ENCODE measurements around the gene BTBD16. TPM values are rescaled to one million over a fixed set of nuclear protein-coding genes. Genes with fewer than 3 reads are reported as not detected.
A peak's percentile ranks its signal among the peaks of the same experiment; 100 is the strongest.

BTBD16 gene
- total RNA-seq, 5 donors from 2014 or later (not counting 1 experiment from before 2014, with no cell fraction given): not detected

- Mint-ChIP-seq H3K36me3 (peaks cover 6% of the 10 kb centered on the region), H3K27me3 (peaks cover 30 to 46% of the 10 kb centered on the region in 2 donors), H3K9me3 (peaks cover 10 to 17% (median 15%) of the 10 kb centered on the region in 3 donors), H3K27ac (no peak overlapping the region), H3K4me1 (no peaks in the 10 kb centered on the region), H3K4me3 (no peak overlapping the region)
- ChIA-PET POLR2A (no interaction called here), CTCF (interaction anchor here in 1 of 2 donors (0.5 kb wide), 1 partner anchor 189 kb away, joined by 3 read pairs; the partner anchor contains the start of gene ARMS2)
- H3K4me1 ChIP-seq (ENCODE audit: control insufficient read depth in 1 of 2, extremely low read depth in 1 of 2, insufficient read depth in 2 of 2, low read length in 2 of 2): no peaks in the 10 kb centered on the region
- no peaks in the 10 kb centered on the region for H3K9me3 ChIP-seq
- no peak for ATAC-seq (replicated peaks in 1 of 4)
- no peak overlapping the region for H3K4me3 ChIP-seq (ENCODE audit: control insufficient read depth in 1 of 2, extremely low read depth in 1 of 2, low read length in 1 of 2)
- no peak for DNase-seq
- WGBS (ENCODE audit: insufficient coverage): no CpG with 5 or more reads among the region's 6 CpGs
- no peak overlapping the region for H3K27ac ChIP-seq (ENCODE audit: low read length)
- no peaks in the 10 kb centered on the region for H3K36me3 ChIP-seq (ENCODE audit: control insufficient read depth in 2 of 2, extremely low read depth in 1 of 2, insufficient read depth in 1 of 2, low read length in 1 of 2)
- peaks cover 0 to 27% of the 10 kb centered on the region in 2 experiments for H3K27me3 ChIP-seq (replicated peaks in 1 of 2; ENCODE audit: control insufficient read depth in 2 of 2, extremely low read depth in 1 of 2, insufficient read depth in 2 of 2, low read length in 1 of 2)
Measured at GRCh38 chr10:122265896-122266295, 5.2 kb upstream of the BTBD16 start.

GRCh38 chr10:122267849-122268737 lies 3.0 kb upstream of the BTBD16 start:
- Mint-ChIP-seq H3K36me3 (peaks cover 5% of the 10 kb centered on the region), H3K27ac (no peak overlapping the region), H3K4me1 (no peaks in the 10 kb centered on the region), H3K9me3 (peaks cover 4 to 7% (median 6%) of the 10 kb centered on the region in 3 donors), H3K4me3 (no peak overlapping the region), H3K27me3 (peaks cover 30 to 45% of the 10 kb centered on the region in 2 donors)
- ChIA-PET CTCF (interaction anchor here (0.5 to 1.4 kb wide), 5 partner anchors 9 to 298 kb away, joined by 3 to 5 read pairs (median 3); no protein-coding TSS in a partner anchor), POLR2A (no interaction called here)
- WGBS (ENCODE audit: insufficient coverage): 50% methylated on average over 12 of the region's 14 CpGs
- peaks cover 0 to 26% of the 10 kb centered on the region in 2 experiments for H3K27me3 ChIP-seq (replicated peaks in 1 of 2; ENCODE audit: control insufficient read depth in 2 of 2, extremely low read depth in 1 of 2, insufficient read depth in 2 of 2, low read length in 1 of 2)
- no peaks in the 10 kb centered on the region for H3K9me3 ChIP-seq
- peak; percentile 55 to 78 (median 68) for ATAC-seq (replicated peaks in 1 of 4)
- H3K4me3 ChIP-seq (ENCODE audit: control insufficient read depth in 1 of 2, extremely low read depth in 1 of 2, low read length in 1 of 2): no peak overlapping the region
- H3K36me3 ChIP-seq (ENCODE audit: control insufficient read depth in 2 of 2, extremely low read depth in 1 of 2, insufficient read depth in 1 of 2, low read length in 1 of 2): no peaks in the 10 kb centered on the region
- no peak overlapping the region for H3K27ac ChIP-seq (ENCODE audit: low read length)
- DNase-seq: peak in 26 of 35 experiments; percentile 4 to 55 (median 28)
- H3K4me1 ChIP-seq (ENCODE audit: control insufficient read depth in 1 of 2, extremely low read depth in 1 of 2, insufficient read depth in 2 of 2, low read length in 2 of 2): no peaks in the 10 kb centered on the region

GRCh38 chr10:122269059-122269687 lies 1.9 kb upstream of the BTBD16 start:
- Mint-ChIP-seq H3K36me3 (no peaks in the 10 kb centered on the region), H3K4me3 (no peak overlapping the region), H3K9me3 (no peaks in the 10 kb centered on the region), H3K4me1 (no peaks in the 10 kb centered on the region), H3K27me3 (peaks cover 28 to 38% of the 10 kb centered on the region in 2 donors), H3K27ac (no peak overlapping the region)
- Histone ChIP-seq H3K9me3 (no peaks in the 10 kb centered on the region), H3K4me1 (ENCODE audit: control insufficient read depth in 1 of 2, extremely low read depth in 1 of 2, insufficient read depth in 2 of 2, low read length in 2 of 2) (no peaks in the 10 kb centered on the region), H3K4me3 (ENCODE audit: control insufficient read depth in 1 of 2, extremely low read depth in 1 of 2, low read length in 1 of 2) (no peak overlapping the region), H3K36me3 (ENCODE audit: control insufficient read depth in 2 of 2, extremely low read depth in 1 of 2, insufficient read depth in 1 of 2, low read length in 1 of 2) (no peaks in the 10 kb centered on the region), H3K27ac (ENCODE audit: low read length) (no peak overlapping the region), H3K27me3 (replicated peaks in 1 of 2; ENCODE audit: control insufficient read depth in 2 of 2, extremely low read depth in 1 of 2, insufficient read depth in 2 of 2, low read length in 1 of 2) (peaks cover 0 to 26% of the 10 kb centered on the region in 2 experiments)
- 68% methylated on average over 9 of the region's 10 CpGs for WGBS (ENCODE audit: insufficient coverage)
- ChIA-PET CTCF (interaction anchor here (0.5 to 1.4 kb wide), 4 partner anchors 8 to 297 kb away, joined by 3 to 5 read pairs (median 3); no protein-coding TSS in a partner anchor), POLR2A (no interaction called here)
- DNase-seq: no peak
- ATAC-seq (replicated peaks in 1 of 4): no peak

GRCh38 chr10:122273966-122274545 lies 3.0 kb downstream of the BTBD16 start:
- no peak overlapping the region for H3K4me3 ChIP-seq (ENCODE audit: control insufficient read depth in 1 of 2, extremely low read depth in 1 of 2, low read length in 1 of 2)
- H3K36me3 ChIP-seq (ENCODE audit: control insufficient read depth in 2 of 2, extremely low read depth in 1 of 2, insufficient read depth in 1 of 2, low read length in 1 of 2): no peaks in the 10 kb centered on the region
- H3K27me3 Mint-ChIP-seq: peaks cover 7 to 19% of the 10 kb centered on the region in 2 donors
- no peaks in the 10 kb centered on the region for H3K36me3 Mint-ChIP-seq
- DNase-seq (no peak), ATAC-seq (replicated peaks in 1 of 4) (no peak)
- ChIA-PET CTCF (no interaction called here), POLR2A (no interaction called here)
- no peaks in the 10 kb centered on the region for H3K9me3 Mint-ChIP-seq
- H3K27ac ChIP-seq (ENCODE audit: low read length): no peak overlapping the region
- H3K27me3 ChIP-seq (replicated peaks in 1 of 2; ENCODE audit: control insufficient read depth in 2 of 2, extremely low read depth in 1 of 2, insufficient read depth in 2 of 2, low read length in 1 of 2): peaks cover 0 to 17% of the 10 kb centered on the region in 2 experiments
- 81% methylated on average over 9 of the region's 10 CpGs for WGBS (ENCODE audit: insufficient coverage)
- H3K27ac Mint-ChIP-seq: no peak overlapping the region
- H3K4me1 Mint-ChIP-seq: no peaks in the 10 kb centered on the region
- H3K4me3 Mint-ChIP-seq: no peak overlapping the region
- no peaks in the 10 kb centered on the region for H3K4me1 ChIP-seq (ENCODE audit: control insufficient read depth in 1 of 2, extremely low read depth in 1 of 2, insufficient read depth in 2 of 2, low read length in 2 of 2)
- no peaks in the 10 kb centered on the region for H3K9me3 ChIP-seq

- DNase-seq (no peak), ATAC-seq (replicated peaks in 1 of 4) (no peak)
- no peaks in the 10 kb centered on the region for H3K36me3 Mint-ChIP-seq
- peaks cover 15 to 25% of the 10 kb centered on the region in 2 donors for H3K27me3 Mint-ChIP-seq
- 93% methylated on average over 6 of the region's 6 CpGs for WGBS (ENCODE audit: insufficient coverage)
- ChIA-PET POLR2A (no interaction called here), CTCF (interaction anchor here in 1 of 2 donors (0.7 kb wide), 1 partner anchor 8 kb away, joined by 3 read pairs; no protein-coding TSS in a partner anchor)
- Histone ChIP-seq H3K36me3 (ENCODE audit: control insufficient read depth in 2 of 2, extremely low read depth in 1 of 2, insufficient read depth in 1 of 2, low read length in 1 of 2) (no peaks in the 10 kb centered on the region), H3K9me3 (no peaks in the 10 kb centered on the region), H3K4me1 (ENCODE audit: control insufficient read depth in 1 of 2, extremely low read depth in 1 of 2, insufficient read depth in 2 of 2, low read length in 2 of 2) (no peaks in the 10 kb centered on the region), H3K27ac (ENCODE audit: low read length) (no peak overlapping the region), H3K4me3 (ENCODE audit: control insufficient read depth in 1 of 2, extremely low read depth in 1 of 2, low read length in 1 of 2) (no peak overlapping the region), H3K27me3 (replicated peaks in 1 of 2; ENCODE audit: control insufficient read depth in 2 of 2, extremely low read depth in 1 of 2, insufficient read depth in 2 of 2, low read length in 1 of 2) (peaks cover 0 to 16% of the 10 kb centered on the region in 2 experiments)
- H3K9me3 Mint-ChIP-seq: no peaks in the 10 kb centered on the region
- H3K4me3 Mint-ChIP-seq: no peak overlapping the region
- no peak overlapping the region for H3K27ac Mint-ChIP-seq
- peaks cover 0 to 6% (median 1%) of the 10 kb centered on the region in 3 donors for H3K4me1 Mint-ChIP-seq
Measured at GRCh38 chr10:122276611-122277208, 5.6 kb downstream of the BTBD16 start.

Data from T-cell (primary cell).